ENCODE data around the gene ETV3.

ETV3 gene

GRCh38 chr1:157154291-157154690 is 16.1 kb upstream of the ETV3 start:
- H3K4me3 ChIP-seq (ENCODE audit: low read depth, low read length): no peak overlapping the region
- in situ Hi-C loops (cut with HindIII; ENCODE audit: low sequenced_read_pairs): no loop called here
- no peak for DNase-seq (ENCODE audit: low read depth, low spot score)
- TF ChIP-seq CTCF (IDR thresholded peaks at IDR 0.05; ENCODE audit: low read depth, low read length): no peak

- TF ChIP-seq CTCF (IDR thresholded peaks at IDR 0.05; ENCODE audit: low read depth, low read length): no peak
- DNase-seq (ENCODE audit: low read depth, low spot score): no peak
- H3K4me3 ChIP-seq (ENCODE audit: low read depth, low read length): no peak overlapping the region
- in situ Hi-C loops (cut with HindIII; ENCODE audit: low sequenced_read_pairs): no loop called here
Measured at GRCh38 chr1:157153746-157154145, 15.6 kb upstream of the ETV3 start.

GRCh38 chr1:157152510-157152909 is 14.3 kb upstream of the ETV3 start:
- H3K4me3 ChIP-seq (ENCODE audit: low read depth, low read length): no peak overlapping the region
- in situ Hi-C loops (cut with HindIII; ENCODE audit: low sequenced_read_pairs): no loop called here
- no peak for DNase-seq (ENCODE audit: low read depth, low spot score)
- TF ChIP-seq CTCF (IDR thresholded peaks at IDR 0.05; ENCODE audit: low read depth, low read length): no peak

- no peak for TF ChIP-seq CTCF (IDR thresholded peaks at IDR 0.05; ENCODE audit: low read depth, low read length)
- in situ Hi-C loops (cut with HindIII; ENCODE audit: low sequenced_read_pairs): no loop called here
- DNase-seq (ENCODE audit: low read depth, low spot score): no peak
- no peak overlapping the region for H3K4me3 ChIP-seq (ENCODE audit: low read depth, low read length)
Measured at GRCh38 chr1:157151506-157151905, 13.3 kb upstream of the ETV3 start.

- in situ Hi-C loops (cut with HindIII; ENCODE audit: low sequenced_read_pairs): no loop called here
- H3K4me3 ChIP-seq (ENCODE audit: low read depth, low read length): no peak overlapping the region
- TF ChIP-seq CTCF (IDR thresholded peaks at IDR 0.05; ENCODE audit: low read depth, low read length): no peak
- no peak for DNase-seq (ENCODE audit: low read depth, low spot score)
Measured at GRCh38 chr1:157151073-157151472, 12.9 kb upstream of the ETV3 start.

GRCh38 chr1:157150631-157151030 is 12.4 kb upstream of the ETV3 start:
- H3K4me3 ChIP-seq (ENCODE audit: low read depth, low read length): no peak overlapping the region
- in situ Hi-C loops (cut with HindIII; ENCODE audit: low sequenced_read_pairs): no loop called here
- TF ChIP-seq CTCF (IDR thresholded peaks at IDR 0.05; ENCODE audit: low read depth, low read length): no peak
- no peak for DNase-seq (ENCODE audit: low read depth, low spot score)
